Measurements from ENCODE around the gene MAGOH. TPM values are rescaled to one million over a fixed set of nuclear protein-coding genes. Genes with fewer than 3 reads are reported as not detected.
"Not testable (repeated sequence)": the region's sequence is repeated elsewhere in the genome, so short reads cannot be mapped to it uniquely, and the experiment has no call there.

MAGOH gene
- total and polyA plus RNA-seq, 2 donors (not counting 1 experiment from before 2014, with no cell fraction given), result 10.8 to 45.6 TPM

DNA sequence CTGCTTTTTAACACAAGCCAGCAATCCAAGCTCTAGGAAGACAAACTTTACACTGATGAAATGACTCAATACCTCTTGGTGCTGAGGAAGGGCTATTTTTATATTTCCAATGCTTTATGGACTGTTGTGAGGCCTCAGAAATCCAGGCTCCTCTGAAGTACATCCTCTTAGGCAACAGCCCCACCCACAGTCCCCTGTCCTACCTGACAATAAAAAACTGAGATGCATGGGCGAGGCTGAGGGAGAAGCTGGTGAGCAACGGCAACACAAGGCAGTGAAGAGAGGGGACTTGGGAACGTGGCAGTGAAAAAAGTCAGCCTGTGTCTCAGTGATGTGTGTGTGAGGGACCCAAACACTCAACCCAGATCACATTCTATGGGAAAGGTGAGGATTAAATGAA, 51.8 kb downstream of the MAGOH start:
- no peak overlapping the region for H3K4me3 ChIP-seq (ENCODE audit: control extremely low read depth in 1 of 5, extremely low read depth in 1 of 5, insufficient read depth in 1 of 5, low read depth in 2 of 5, low read length in 4 of 5)
- H3K27ac ChIP-seq (ENCODE audit: low read length in 2 of 2), result no peak overlapping the region
- peaks cover 0 to 15% (median 2%) of the 10 kb centered on the region in 3 donors for H3K9me3 ChIP-seq (ENCODE audit: control extremely low read depth in 1 of 3, control insufficient read depth in 2 of 3, insufficient read depth in 1 of 3, low read length in 2 of 3)
- peaks cover 0 to 16% (median 9%) of the 10 kb centered on the region in 4 experiments for H3K27me3 ChIP-seq (replicated peaks in 1 of 4; ENCODE audit: control extremely low read depth in 1 of 4, control insufficient read depth in 3 of 4, insufficient read depth in 4 of 4, low read length in 3 of 4)
- no peak overlapping the region for H3K4me2 ChIP-seq (replicated peaks; ENCODE audit: low read depth, low read length, poor library complexity, severe bottlenecking)
- TF ChIP-seq EZH2 (IDR thresholded peaks at IDR 0.05; ENCODE audit: borderline replicate concordance, insufficient read depth, low read depth, low read length, poor library complexity, severe bottlenecking) (no peak), CTCF (IDR thresholded peaks at IDR 0.05) (no peak)
- H4K20me1 ChIP-seq (ENCODE audit: control insufficient read depth, insufficient read depth, low read length, poor library complexity, severe bottlenecking), result no peaks in the 10 kb centered on the region
- no peaks in the 10 kb centered on the region for H3K4me1 Mint-ChIP-seq
- H3K27me3 Mint-ChIP-seq, result peaks cover 20% of the 10 kb centered on the region
- H3K4me3 Mint-ChIP-seq, result no peak overlapping the region
- POLR2A ChIA-PET, result no interaction called here
- DNase-seq, result no peak
- intact Hi-C loops (cut with micrococcal nuclease), result no loop called here
- no peak overlapping the region for H2AFZ ChIP-seq (ENCODE audit: insufficient read depth, low read depth, low read length, poor library complexity, severe bottlenecking)
- WGBS (ENCODE audit: insufficient coverage), result no CpG with 5 or more reads among the region's 3 CpGs
- no peaks in the 10 kb centered on the region for H3K36me3 ChIP-seq (replicated peaks in 1 of 2; ENCODE audit: control extremely low read depth in 1 of 2, control insufficient read depth in 1 of 2, extremely low read depth in 1 of 2, insufficient read depth in 2 of 2, low read length in 1 of 2)
- H3K27ac Mint-ChIP-seq, result no peak overlapping the region
- no peaks in the 10 kb centered on the region for H3K79me2 ChIP-seq (ENCODE audit: control insufficient read depth, insufficient read depth, low read length)
- H3K4me1 ChIP-seq (ENCODE audit: control insufficient read depth in 2 of 2, insufficient read depth in 2 of 2, low read length in 2 of 2), result peaks cover 0 to 6% of the 10 kb centered on the region in 2 donors
- H3K9me3 Mint-ChIP-seq (ENCODE audit: insufficient read depth), result no peaks in the 10 kb centered on the region
- no peak for ATAC-seq (ENCODE audit: low read depth)
- CTCF ChIA-PET, result interaction anchor here (1.1 to 1.8 kb wide), 4 partner anchors 10 to 20 kb away, joined by 3 to 10 read pairs (median 5); partner anchors contain the start of gene CPT2
- H3K9ac ChIP-seq (ENCODE audit: low read length), result no peak overlapping the region

DNA sequence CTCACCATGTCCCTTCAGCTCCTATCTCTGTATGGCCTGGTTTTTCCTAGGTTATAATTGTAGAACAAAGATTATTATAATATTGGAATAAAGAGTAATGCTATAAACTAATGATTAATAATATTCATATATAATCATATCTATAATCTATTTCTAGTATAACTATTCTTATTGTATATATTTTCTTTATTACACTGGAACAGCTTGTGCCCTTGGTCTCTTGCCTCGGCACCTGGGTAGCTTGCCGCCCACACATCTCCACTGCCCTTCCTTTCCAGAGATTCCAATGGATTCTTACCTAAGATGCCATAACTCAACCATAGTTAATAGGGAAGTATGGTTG, 52.4 kb downstream of the MAGOH start:
- POLR2A ChIA-PET; H3K36me3 ChIP-seq (replicated peaks in 1 of 2; ENCODE audit: control extremely low read depth in 1 of 2, control insufficient read depth in 1 of 2, extremely low read depth in 1 of 2, insufficient read depth in 2 of 2, low read length in 1 of 2); intact Hi-C loops (cut with micrococcal nuclease); H2AFZ ChIP-seq (ENCODE audit: insufficient read depth, low read depth, low read length, poor library complexity, severe bottlenecking); H3K9me3 Mint-ChIP-seq (ENCODE audit: insufficient read depth); H3K4me2 ChIP-seq (replicated peaks; ENCODE audit: low read depth, low read length, poor library complexity, severe bottlenecking); H3K27ac ChIP-seq (ENCODE audit: low read length in 2 of 2); H3K4me1 ChIP-seq (ENCODE audit: control insufficient read depth in 2 of 2, insufficient read depth in 2 of 2, low read length in 2 of 2); H3K27ac Mint-ChIP-seq; H3K79me2 ChIP-seq (ENCODE audit: control insufficient read depth, insufficient read depth, low read length); H3K9ac ChIP-seq (ENCODE audit: low read length); H3K4me1 Mint-ChIP-seq; DNase-seq; H4K20me1 ChIP-seq (ENCODE audit: control insufficient read depth, insufficient read depth, low read length, poor library complexity, severe bottlenecking); ATAC-seq (ENCODE audit: low read depth); H3K4me3 ChIP-seq (ENCODE audit: control extremely low read depth in 1 of 5, extremely low read depth in 1 of 5, insufficient read depth in 1 of 5, low read depth in 2 of 5, low read length in 4 of 5); H3K4me3 Mint-ChIP-seq: not testable (repeated sequence)
- H3K27me3 Mint-ChIP-seq, result peaks cover 25% of the 10 kb centered on the region
- CTCF ChIA-PET, result interaction anchor here (1.1 to 1.8 kb wide), 5 partner anchors 11 to 1290 kb away, joined by 3 to 10 read pairs (median 4); partner anchors contain the start of gene CPT2
- WGBS (ENCODE audit: insufficient coverage), result no CpG with 5 or more reads among the region's 2 CpGs
- H3K9me3 ChIP-seq (ENCODE audit: control extremely low read depth in 1 of 3, control insufficient read depth in 2 of 3, insufficient read depth in 1 of 3, low read length in 2 of 3), result peaks cover 0 to 17% (median 2%) of the 10 kb centered on the region in 3 donors
- TF ChIP-seq CTCF (IDR thresholded peaks at IDR 0.05), result peak; percentile 25
- peaks cover 0 to 20% (median 11%) of the 10 kb centered on the region in 4 experiments for H3K27me3 ChIP-seq (replicated peaks in 1 of 4; ENCODE audit: control extremely low read depth in 1 of 4, control insufficient read depth in 3 of 4, insufficient read depth in 4 of 4, low read length in 3 of 4)
